Colonic mucosa (tissue), 4 donors: Measurements from ENCODE around the gene ANKRD27. TPM values are rescaled to one million over a fixed set of nuclear protein-coding genes. Genes with fewer than 3 reads are reported as not detected.
"Not testable (repeated sequence)": the region's sequence is repeated elsewhere in the genome, so short reads cannot be mapped to it uniquely, and the experiment has no call there.

ENCODE experiments used
- DNase-seq: peaks from one replicate; pipeline ENCODE4 v3.0.0-alpha.2; 2020
- H3K27ac ChIP-seq: fragments of 200-600 bp; one replicate; pipeline ENCODE4 v1.8.0; 2021
- H3K27me3 ChIP-seq: fragments of 200-600 bp; one replicate; pipeline ENCODE4 v1.8.0; 2021
- H3K36me3 ChIP-seq: fragments of 200-600 bp; one replicate; pipeline ENCODE4 v1.8.0; 2021
- H3K4me1 ChIP-seq: fragments of 200-600 bp; one replicate; pipeline ENCODE4 v1.8.0; 2021; ENCODE audit warnings: mild to moderate bottlenecking
- H3K4me3 ChIP-seq: fragments of 200-600 bp; one replicate; pipeline ENCODE4 v1.8.0; 2021
- H3K9ac ChIP-seq, 2 donors: one replicate each; pipeline ENCODE4 v1.7.0; 2013; ENCODE audit warnings: control low read depth in 2 of 2, low read depth in 2 of 2, low read length in 2 of 2
- H3K9me3 ChIP-seq: fragments of 200-600 bp; one replicate; pipeline ENCODE4 v1.8.0; 2021
- intact Hi-C: fragments of 100-400 bp; cut with DNase I; formaldehyde crosslinking; loops from one replicate; pipeline ENCODE4 v1.14.1; 2022
- total RNA-seq, 2 donors: library from RNA; stranded (reverse); fragmentation: NEBNext Ultra II Directional in 1 of 2; extraction: Animal tissue kit (Norgen Biotek cat#: 25700) in 1 of 2; gene quantifications; one replicate each; pipeline ENCODE4 v1.2.1, GENCODE V29; 2021
- TF ChIP-seq, protein P1 (sequence below): fragments of 200-600 bp; IDR thresholded peaks from one replicate; pipeline ENCODE4 v1.8.0; 2022; ENCODE audit warnings: antibody characterized with exemption, mild to moderate bottlenecking
- donor health status: healthy.
- donor health status: DM: no; HTN: no; CAD: no.
- donor health status: DM: no; HTN: no; CAD: no.

Gene ANKRD27
- total RNA-seq, 2 donors from 2014 or later: 36.6 to 37.1 TPM

DNA sequence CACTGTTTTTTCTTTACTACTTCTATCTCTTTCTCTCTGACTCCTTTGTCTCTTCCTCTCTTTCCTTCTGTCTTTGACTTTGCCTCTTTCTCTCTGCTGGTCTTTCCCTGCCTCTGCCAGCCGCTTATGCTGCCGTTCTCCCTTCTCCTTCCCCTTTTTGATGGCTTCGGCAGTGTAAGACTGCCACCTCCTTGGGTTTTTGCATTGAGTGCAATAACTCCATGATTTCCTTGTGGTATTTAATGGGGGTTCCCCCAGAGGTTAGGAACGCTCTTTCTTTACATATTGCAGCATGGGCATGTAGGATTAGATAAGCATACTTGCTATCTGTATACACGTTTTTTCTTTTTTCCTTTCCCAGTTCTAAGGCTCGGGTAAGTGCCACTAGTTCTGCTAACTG, 20.5 kb upstream of the ANKRD27 start:
- H3K27ac ChIP-seq, H3K27me3 ChIP-seq, H3K36me3 ChIP-seq, DNase-seq, H3K9me3 ChIP-seq, intact Hi-C loops, H3K4me3 ChIP-seq, H3K9ac ChIP-seq: not testable (repeated sequence)
- peaks cover 19% of the 10 kb centered on the region for H3K4me1 ChIP-seq

DNA sequence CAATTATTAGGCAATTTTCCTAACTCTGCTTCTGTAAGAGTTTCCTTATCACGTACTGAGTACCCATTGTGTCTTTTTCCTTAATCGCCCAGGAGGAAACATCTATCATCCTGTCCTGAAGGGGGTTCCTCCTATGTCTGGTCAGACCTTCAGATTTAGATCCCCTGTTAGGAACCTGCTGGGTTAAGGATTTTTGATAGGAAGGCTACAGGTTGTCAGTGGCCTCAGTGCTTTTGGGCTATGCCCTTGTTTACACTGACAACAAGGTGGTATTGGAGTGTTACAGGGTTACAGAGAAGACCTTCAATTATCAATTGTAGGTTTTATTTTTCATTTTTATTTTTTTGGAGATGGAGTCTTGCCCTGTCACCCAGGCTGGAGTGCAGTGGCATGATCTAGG, 19.9 kb upstream of the ANKRD27 start:
- intact Hi-C loops, H3K36me3 ChIP-seq, H3K9ac ChIP-seq, H3K4me3 ChIP-seq, H3K27me3 ChIP-seq, H3K27ac ChIP-seq, DNase-seq, H3K9me3 ChIP-seq: not testable (repeated sequence)
- H3K4me1 ChIP-seq: peaks cover 24% of the 10 kb centered on the region

DNA sequence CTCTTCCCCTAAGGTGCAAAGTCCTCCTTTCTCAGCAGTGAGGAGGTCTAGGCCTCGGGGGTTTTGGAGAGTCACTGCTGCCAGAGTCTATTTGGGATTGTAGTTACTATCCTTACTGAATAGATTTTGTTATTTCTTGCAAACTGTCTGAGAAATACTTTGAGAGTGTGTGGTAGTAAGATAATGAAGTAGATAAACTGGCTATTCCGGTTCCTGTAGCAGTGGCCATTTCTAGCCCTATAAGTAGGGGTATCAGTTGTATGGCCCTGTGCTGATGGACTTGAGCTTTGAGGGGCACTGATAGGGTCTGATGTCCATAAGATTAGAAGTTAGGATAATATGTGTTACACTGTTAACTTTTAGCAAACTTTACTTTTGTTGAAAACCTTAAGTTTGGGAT, 19.3 kb upstream of the ANKRD27 start:
- H3K9me3 ChIP-seq, DNase-seq, H3K4me3 ChIP-seq, H3K36me3 ChIP-seq, H3K27me3 ChIP-seq, intact Hi-C loops, H3K9ac ChIP-seq: not testable (repeated sequence)
- peaks cover 24% of the 10 kb centered on the region for H3K4me1 ChIP-seq
- peak overlapping the region; percentile 39 for H3K27ac ChIP-seq

DNA sequence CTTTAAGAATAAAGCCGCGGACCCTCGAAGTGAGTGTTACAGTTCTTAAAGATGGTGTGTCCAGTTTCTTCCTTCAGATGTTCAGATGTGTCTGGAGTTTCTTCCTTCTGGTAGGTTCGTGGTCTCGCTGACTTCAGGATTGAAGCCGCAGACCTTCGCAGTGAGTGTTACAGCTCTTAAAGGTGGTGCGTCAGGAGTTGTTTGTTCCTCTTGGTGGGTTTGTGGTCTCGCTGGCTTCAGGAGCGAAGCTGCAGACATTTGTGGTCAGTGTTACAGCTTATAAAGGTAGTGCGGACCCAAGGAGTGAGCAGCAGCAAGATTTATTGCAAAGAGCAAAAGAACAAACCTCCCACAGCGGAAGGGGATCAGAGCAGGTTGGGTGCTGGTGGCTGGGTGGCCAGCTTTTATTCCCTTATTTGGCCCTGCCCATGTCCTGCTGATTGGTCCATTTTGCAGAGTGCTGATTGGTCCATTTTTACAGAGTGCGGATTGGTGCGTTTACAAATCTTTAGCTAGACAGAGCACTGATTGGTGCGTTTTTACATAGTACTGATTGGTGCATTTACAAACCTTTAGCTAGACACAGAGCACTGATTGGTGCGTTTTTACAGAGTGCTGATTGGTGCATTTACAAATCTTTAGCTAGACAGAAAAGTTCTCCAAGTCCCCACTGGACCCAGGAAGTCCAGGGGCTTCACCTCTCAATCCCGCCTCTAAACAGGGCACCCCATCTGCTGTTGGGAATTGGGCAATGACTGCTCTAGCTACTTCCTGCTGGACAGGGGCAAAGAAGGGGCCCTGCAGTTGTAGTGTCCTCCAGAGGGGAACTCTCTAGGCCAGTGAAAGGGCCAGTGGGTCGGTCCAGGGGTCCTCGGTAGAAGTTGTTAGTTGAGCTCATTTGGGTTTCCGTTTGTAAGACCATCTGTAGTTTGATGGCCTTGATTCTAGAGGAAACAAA, 18.4 kb upstream of the ANKRD27 start:
- H3K36me3 ChIP-seq, H3K9me3 ChIP-seq, intact Hi-C loops, H3K27me3 ChIP-seq, DNase-seq: not testable (repeated sequence)
- peak overlapping the region; percentile 83 for H3K4me3 ChIP-seq
- peak overlapping the region; percentile 39 for H3K27ac ChIP-seq
- H3K4me1 ChIP-seq: peaks cover 24% of the 10 kb centered on the region
- peak overlapping the region in 1 of 2 donors; percentile 89 for H3K9ac ChIP-seq

DNA sequence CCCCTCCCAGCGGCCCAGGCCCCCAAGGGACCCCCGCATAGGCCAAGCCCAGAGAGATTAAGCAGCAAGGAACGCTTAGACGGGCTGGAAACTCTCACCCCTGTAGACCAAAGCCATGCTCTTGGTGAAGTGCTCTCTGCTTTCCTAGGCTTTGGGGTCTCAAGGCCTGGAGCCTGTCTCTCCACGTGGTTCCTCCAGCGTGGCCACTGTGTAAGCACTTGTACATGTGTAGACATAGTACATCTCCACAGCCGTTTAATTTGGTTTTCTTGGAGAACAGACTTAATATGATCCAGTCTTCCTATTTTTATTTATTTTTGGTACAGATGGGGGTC, 17.7 kb upstream of the ANKRD27 start:
- peaks cover 24% of the 10 kb centered on the region for H3K4me1 ChIP-seq
- no peaks in the 10 kb centered on the region for H3K36me3 ChIP-seq
- TF ChIP-seq, protein P1, sequence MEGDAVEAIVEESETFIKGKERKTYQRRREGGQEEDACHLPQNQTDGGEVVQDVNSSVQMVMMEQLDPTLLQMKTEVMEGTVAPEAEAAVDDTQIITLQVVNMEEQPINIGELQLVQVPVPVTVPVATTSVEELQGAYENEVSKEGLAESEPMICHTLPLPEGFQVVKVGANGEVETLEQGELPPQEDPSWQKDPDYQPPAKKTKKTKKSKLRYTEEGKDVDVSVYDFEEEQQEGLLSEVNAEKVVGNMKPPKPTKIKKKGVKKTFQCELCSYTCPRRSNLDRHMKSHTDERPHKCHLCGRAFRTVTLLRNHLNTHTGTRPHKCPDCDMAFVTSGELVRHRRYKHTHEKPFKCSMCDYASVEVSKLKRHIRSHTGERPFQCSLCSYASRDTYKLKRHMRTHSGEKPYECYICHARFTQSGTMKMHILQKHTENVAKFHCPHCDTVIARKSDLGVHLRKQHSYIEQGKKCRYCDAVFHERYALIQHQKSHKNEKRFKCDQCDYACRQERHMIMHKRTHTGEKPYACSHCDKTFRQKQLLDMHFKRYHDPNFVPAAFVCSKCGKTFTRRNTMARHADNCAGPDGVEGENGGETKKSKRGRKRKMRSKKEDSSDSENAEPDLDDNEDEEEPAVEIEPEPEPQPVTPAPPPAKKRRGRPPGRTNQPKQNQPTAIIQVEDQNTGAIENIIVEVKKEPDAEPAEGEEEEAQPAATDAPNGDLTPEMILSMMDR: no peak
- no peaks in the 10 kb centered on the region for H3K27me3 ChIP-seq
- intact Hi-C loops: no loop called here
- no peak for DNase-seq
- peak overlapping the region; percentile 86 for H3K27ac ChIP-seq
- no peaks in the 10 kb centered on the region for H3K9me3 ChIP-seq
- peak overlapping the region; percentile 83 for H3K4me3 ChIP-seq
- peak overlapping the region; percentile 79 to 89 for H3K9ac ChIP-seq

DNA sequence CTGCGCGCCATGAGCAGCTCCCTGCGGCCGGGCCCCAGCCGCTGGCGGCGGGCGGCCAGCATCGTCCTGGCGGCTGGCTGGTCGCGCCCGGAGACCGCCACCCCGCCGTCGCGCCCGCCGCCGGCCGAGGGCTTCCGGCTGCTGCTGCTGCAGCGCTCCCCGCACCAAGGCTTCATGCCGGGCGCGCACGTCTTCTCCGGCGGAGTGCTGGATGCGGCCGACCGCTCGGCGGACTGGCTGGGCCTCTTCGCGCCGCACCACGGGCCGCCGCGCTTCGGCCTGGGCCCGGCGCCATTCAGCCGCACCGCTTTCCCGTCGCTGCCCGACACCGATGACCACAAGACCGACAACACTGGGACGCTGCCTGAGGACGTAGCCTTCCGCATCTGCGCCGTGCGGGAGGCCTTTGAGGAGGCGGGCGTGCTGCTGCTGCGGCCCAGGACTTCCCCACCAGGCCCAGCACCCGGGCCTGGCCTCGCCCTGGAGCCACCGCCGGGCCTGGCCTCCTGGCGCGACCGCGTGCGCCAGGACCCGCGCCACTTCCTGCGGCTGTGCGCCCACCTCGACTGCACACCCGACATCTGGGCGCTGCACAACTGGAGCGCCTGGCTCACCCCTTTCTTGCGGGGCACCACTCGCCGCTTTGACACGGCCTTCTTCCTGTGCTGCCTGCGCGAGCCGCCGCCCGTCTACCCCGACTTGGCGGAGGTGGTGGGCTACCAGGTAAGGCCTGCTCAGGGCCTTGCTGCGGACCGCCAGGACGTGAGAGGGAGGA, 17.2 kb upstream of the ANKRD27 start:
- DNase-seq: peak; percentile 60
- H3K4me1 ChIP-seq: peaks cover 24% of the 10 kb centered on the region
- peak overlapping the region; percentile 83 for H3K4me3 ChIP-seq
- TF ChIP-seq, protein P1: no peak
- H3K36me3 ChIP-seq: no peaks in the 10 kb centered on the region
- intact Hi-C loops: no loop called here
- no peaks in the 10 kb centered on the region for H3K9me3 ChIP-seq
- no peaks in the 10 kb centered on the region for H3K27me3 ChIP-seq
- peak overlapping the region; percentile 86 for H3K27ac ChIP-seq
- peak overlapping the region; percentile 79 to 89 for H3K9ac ChIP-seq

DNA sequence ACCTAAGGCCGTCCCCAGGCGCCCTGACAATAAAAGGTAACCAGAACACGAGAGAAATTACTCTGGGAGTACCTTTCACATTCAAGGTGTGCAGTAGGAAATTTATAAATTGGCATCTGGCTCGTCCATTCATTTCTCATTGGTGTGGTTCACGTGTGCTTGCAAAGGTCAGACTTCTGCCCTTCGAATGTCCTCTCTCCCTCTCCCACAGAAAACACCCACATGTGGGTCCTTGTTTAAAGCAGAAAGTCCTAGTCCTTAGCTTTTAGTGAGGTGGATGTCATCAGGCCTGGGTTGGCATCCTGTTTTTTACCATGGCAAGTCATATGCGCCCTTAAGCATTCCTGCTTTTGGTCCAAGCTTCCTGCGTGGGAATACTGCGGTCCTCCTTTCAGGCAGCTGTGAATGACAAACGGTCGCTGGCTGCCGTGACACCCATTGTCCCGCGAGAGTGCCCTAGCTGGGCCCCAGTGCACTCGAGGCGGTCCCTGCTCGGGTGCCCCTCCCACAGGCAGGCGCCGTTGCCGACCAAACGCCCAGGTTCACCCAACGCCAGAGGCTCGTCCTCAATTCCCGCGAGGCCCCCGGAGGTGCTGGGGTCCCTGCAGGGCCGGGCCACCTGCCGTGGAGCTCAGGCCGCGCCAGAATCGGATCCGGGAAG, 16.4 kb upstream of the ANKRD27 start, which contains the start of gene NUDT19:
NUDT19 (plus strand) TSS at position 531 of the 661 bp plus-strand sequence. CDS start 140 bp downstream, outside the sequence.
- H3K9ac ChIP-seq: peak within 1 kb of the TSS; percentile 79 to 89
- TF ChIP-seq, protein P1: no peak
- H3K9me3 ChIP-seq: no peaks in the 10 kb centered on the region
- H3K4me3 ChIP-seq: peak within 1 kb of the TSS; percentile 83
- intact Hi-C loops: no loop called here
- no peaks in the 10 kb centered on the region for H3K36me3 ChIP-seq
- H3K27me3 ChIP-seq: no peaks in the 10 kb centered on the region
- DNase-seq: peak; percentile 89
- peaks cover 24% of the 10 kb centered on the region for H3K4me1 ChIP-seq
- H3K27ac ChIP-seq: peak within 1 kb of the TSS; percentile 86
